GM19438 (cell line): ENCODE data around the gene ELP1.
"Not testable (repeated sequence)": the region's sequence is repeated elsewhere in the genome, so short reads cannot be mapped to it uniquely, and the experiment has no call there.

Experiments used
- ATAC-seq: cut with Tn5 transposase; IDR thresholded peaks from one replicate; pipeline ENCODE4 v1.9.1; 2021; ENCODE audit warnings: low read depth; ENCODE audit not compliant: unreplicated experiment

Gene ELP1

DNA sequence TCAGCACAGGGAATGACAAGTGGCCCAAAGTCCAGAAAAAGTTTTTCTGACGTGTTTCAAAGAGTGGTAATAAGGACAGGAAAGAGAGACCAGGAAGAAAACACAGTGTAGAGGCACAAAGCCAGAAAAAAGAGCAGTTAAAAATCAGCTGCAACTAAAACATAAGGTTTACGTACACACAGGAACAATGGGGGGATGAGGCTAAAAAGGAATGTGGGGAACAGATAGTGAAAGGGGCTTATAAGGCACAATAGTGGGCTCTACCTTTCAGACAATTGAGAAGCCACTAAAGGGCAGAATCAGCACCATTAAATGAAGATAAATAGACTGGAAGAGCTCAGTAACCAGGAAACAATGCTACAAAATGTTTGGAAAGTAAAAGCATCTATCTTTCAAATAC is 5.5 kb downstream of the ELP1 start:
- ATAC-seq = no peak

DNA sequence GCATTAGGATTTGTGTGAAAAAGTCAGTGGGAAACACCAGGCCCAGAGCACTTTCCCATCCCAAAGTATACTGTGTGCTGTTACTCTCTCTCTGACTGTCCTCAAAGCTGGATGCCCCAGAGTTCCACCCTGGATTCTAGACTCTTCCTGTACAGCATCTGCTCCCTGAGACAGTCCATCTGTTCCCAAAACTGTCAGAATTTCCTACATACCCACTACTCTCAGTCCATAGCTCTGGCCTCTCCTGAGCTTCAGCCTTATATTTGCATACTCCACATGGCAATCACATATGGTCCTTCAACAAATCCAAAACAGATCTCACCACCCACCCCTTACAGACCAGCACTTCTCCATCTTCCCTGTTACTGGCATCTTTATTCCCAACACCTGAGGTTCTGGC is 9.5 kb downstream of the ELP1 start:
- ATAC-seq = no peak

DNA sequence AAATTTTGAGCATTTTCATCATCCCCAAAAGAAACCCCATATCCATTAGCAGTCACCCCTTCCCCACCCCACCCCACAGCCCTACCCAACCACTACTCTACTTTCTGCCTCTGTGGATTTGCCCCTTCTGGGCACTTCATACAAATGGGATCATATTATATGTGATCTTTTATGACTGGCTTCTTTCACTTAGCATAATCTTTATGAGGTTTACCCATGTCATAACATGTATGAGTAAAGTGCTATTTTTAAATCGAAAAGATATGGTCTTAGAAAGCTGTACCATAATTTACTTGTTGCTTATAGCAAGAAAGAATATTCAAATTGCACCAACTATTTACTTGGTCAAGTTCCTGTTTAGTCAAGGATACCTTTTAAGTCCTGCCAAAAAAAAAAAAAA is 12.7 kb downstream of the ELP1 start:
- no peak for ATAC-seq

GRCh38 chr9:108920401-108920800 is 13.5 kb downstream of the ELP1 start:
- not testable (repeated sequence) for ATAC-seq

GRCh38 chr9:108919517-108919916 is 14.4 kb downstream of the ELP1 start:
- ATAC-seq = no peak

GRCh38 chr9:108913391-108913790 is 20.5 kb downstream of the ELP1 start:
- ATAC-seq = no peak

DNA sequence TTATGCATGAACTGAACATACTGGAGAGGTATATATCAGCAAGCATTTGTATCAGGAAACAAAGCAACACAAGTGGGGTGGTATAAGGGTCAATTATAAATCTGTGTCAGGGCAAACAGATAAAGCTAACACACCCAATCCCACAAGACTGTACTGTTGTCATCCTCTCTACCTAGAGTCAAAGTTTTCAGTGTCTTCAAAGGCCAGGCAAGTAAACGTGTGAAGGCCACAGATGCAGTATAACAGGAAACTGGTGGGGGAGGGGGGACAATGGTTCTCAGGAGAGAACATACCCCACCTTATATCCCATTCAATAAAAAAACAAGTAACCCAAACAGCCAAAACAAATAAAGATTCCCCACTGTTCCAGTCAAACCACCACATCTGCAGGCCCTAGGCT is 22.1 kb downstream of the ELP1 start:
- ATAC-seq = no peak

DNA sequence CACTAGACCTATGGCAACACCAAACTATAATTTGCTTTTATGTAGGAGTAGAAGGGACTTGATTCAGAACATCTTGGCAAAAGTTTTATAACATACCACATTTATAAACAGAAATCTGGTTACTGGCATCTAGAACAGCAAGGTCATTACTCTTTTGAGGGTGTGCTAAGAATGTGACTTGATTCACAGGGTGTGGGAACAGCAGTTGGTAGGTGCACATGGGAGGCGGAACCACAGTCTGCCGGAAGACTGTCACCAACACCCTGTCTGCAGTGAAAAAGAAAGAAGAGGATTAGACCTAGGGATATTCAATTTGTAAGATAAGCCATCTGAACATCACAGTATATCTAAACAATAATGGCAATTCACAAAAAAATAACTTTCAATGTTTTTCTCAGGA is 23.0 kb downstream of the ELP1 start:
- ATAC-seq = no peak

GRCh38 chr9:108910402-108910801 is 23.5 kb downstream of the ELP1 start:
- ATAC-seq = no peak

- no peak for ATAC-seq
Observed at GRCh38 chr9:108905494-108905893, 28.4 kb downstream of the ELP1 start.

DNA sequence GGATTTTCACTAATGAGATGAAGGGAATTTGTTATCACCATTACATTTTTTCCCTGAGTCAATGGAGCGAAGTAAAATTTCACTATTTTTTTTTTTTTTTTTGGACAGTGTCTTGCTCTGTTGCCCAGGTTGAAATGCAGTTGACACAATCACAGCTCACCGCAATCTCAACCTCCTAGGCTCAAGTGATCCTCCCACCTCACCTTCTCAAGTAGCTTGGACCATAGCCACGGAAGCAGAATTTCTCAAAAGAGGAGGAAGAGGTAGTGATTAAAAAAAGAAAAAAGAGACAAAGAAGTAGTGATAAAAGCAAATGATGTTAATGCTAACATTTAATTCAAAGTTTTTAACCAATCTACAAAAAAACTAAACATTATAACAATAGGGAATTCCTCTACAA is 29.8 kb downstream of the ELP1 start:
- no peak for ATAC-seq

DNA sequence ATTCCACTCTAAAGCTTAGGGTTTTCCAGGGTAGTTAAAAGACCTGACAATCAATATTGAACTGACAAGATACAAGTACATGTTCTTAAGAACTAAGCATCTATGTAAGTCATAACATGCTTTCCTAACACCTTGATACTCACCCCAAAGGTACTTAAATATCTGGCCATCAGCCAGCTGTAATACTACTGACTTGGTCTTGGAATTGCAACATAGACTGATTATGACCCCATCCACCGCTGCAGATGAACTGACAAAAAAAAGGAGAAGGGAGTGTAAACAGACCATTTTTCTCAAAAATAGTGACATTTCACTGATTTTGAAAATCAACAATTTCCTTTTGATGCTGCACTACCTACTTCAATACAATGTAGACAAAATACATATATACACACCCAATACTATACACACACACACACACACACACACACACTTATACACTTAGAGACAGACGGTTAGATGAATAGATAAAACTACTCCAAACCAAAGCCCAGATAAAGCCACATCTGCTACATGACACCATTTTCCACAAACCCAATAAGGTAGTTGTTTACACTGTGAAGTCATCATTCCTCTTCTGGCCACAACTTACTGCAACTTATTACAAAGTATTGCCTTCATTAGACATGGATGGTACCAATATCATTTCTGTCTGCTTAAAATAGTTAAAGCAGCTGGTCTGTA is 30.4 kb downstream of the ELP1 start:
- no peak for ATAC-seq

- ATAC-seq = no peak
Observed at GRCh38 chr9:108900176-108900575, 33.7 kb downstream of the ELP1 start.

DNA sequence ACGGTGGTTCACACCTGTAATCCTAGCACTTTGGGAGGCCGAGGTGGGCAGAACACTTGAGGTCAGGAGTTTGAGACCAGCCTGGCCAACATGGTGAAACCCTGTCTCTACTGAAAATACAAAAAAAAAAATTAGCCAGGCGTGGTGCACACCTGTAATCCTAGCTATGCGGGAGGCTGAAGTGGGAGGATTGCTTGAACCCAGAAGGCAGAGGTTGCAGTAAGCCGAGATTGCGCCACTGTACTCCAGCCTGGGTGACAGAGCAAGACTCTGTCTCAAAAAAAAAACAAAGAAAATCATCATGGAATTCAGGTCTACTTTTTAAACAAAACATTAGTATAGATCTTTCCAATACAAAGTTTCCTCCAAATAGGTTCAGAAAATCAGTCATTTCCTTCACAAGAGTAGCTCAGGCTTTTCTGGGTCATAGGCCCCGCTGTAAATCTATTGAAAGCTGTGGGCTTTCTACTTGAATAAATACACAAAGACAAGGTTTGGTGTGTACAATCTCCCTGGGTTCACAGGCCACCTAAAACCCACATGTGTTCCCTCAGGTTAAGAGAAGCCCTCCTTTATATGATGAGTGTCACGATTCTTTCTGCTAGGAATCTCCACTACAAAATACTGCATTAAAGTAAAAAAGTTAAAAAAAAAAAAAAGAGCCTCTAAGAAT is 34.8 kb downstream of the ELP1 start:
- not testable (repeated sequence) for ATAC-seq

- ATAC-seq = no peak
Observed at GRCh38 chr9:108897324-108898096, 36.4 kb downstream of the ELP1 start.

DNA sequence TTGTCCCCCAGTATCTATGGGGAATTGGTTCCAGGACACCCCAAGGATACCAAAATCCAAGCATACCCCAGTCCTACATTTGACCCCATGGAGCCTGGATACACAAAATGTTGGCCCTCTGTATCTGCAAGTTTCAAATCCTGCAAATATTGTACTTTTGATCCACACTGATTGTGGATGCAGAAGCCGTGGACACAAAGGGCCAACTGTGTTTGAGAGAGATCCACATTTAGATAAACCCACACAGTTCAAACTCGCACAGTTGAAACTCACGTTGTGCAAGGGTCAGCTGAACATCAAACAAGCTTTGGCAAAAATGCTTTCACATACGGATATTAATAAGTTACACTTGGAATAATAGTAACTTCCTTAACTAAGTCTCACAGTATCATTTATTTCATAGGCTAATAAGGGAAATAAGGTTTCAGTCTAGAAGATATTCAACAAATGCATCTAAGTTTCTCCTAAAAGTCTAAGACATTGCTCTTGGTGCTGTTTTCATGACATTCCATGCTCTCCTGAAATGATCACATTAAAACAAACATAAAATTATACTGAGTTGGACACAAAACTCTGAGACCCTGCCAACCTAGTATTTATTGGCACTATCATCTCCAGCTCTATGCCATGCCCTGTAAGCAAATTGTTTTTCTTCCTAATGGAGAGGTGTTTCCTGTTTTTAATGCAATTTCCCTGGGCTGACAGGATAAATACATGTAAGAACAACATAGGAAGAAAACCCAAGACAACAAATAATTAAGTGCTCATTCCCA is 39.5 kb downstream of the ELP1 start:
- no peak for ATAC-seq

DNA sequence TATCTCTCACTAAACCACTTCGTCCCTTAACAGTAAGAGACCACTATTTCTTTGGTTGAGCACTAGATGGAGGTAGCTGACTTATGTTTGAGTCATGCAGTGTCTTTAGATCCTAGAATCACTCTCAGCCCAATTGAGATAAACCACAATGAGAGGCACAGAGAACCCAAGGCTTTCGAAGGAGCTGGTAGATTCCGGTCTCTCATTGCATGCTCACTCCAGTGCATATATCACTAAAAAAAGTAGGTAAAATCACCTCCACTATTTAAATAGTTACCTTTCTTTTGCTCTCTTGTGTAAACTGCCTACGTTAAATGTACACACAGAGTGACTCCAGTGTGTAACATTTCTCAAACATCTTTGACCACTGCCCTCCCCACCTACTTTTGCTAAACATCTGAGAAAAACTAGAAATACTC is 44.3 kb downstream of the ELP1 start:
- no peak for ATAC-seq

DNA sequence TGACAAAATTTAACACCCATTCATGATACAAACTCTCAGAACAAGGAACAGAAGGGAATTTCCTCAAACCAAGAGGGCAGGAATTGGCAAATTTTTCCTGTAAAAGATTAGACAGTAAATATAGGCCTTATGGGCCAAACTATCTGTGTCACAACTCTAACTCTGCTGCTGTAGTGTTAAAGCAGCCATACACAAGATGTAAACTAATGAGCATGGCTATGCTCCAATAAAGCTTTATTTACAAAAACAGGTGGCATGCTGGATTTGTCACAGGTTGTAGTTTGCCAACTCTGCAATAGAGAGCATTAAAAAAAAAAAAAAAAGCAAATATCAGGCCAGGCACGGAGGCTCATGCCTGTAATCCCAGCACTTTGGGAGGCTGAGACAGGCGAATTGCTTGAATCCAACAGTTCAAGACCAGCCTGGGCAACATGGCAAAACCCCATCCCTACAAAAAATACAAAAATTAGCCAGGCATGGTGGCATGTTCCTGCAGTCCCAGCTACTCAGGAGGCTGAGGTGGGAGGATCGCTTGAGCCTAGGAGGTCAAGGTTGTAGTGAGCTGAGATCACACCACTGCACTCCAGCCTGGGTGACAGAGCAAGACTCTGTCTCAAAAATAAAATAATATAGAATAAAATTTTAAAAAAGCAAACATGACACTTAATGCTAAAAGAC is 47.2 kb downstream of the ELP1 start:
- not testable (repeated sequence) for ATAC-seq

DNA sequence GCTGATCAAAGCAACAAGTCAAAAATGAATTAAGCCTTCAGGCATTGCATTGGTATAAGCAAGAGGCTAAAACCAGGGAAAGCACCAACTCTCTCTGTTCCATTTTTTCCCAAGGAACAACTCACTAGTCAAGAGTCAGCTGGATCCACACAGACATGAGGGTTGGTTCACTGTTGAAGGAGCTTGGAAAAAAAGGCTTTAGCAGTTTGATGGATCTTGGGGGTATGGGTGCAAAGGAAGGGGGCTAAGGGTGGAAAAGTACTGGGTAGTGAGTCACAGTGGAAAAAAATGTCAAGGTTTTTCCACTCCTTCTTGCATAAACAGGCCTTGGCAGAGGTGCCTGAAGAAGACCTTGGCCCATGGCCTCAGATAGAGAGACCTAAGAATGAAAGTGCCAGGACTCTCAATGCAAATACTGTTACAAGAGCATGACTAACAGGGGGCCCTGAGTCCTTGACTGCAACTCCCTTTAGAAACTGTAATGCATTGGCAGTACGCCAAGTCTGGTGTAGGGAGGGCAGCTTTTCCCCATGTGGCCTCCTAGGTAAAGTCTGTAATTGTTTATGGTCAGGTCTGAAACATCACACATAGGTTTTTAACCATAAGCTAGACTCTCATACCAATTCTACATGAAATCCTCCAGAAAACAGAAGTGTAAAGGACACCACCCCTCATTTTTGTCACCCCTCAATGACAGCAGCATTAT is 48.1 kb downstream of the ELP1 start:
- ATAC-seq = peak; percentile 97

DNA sequence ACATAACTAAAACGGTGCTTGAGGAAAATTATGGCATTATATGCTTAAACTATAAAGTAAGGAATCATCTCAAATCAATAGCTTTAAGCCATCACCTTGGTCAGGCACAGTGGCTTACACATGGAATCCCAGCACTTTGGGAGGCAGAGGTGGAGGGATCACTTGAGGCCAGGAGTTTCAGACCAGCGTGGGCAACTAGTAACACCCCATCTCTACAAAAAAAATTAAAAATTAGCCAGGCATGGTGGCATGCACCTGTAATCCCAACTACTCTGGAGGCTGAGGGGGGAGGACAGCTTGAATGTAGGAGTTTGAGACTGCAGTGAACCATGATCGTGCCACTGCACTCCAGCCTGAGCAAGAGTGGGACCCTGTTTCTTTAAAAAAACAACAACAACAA is 49.2 kb downstream of the ELP1 start:
- no peak for ATAC-seq
